Measurements from ENCODE around the gene LARGE1.
"Not testable (repeated sequence)": the region's sequence is repeated elsewhere in the genome, so short reads cannot be mapped to it uniquely, and the experiment has no call there.

The LARGE1 gene

GRCh38 chr22:33575041-33575440, 345.2 kb downstream of the LARGE1 start:
- no peak for DNase-seq (ENCODE audit: extremely low read depth, low read depth)
- TF ChIP-seq, protein P1, sequence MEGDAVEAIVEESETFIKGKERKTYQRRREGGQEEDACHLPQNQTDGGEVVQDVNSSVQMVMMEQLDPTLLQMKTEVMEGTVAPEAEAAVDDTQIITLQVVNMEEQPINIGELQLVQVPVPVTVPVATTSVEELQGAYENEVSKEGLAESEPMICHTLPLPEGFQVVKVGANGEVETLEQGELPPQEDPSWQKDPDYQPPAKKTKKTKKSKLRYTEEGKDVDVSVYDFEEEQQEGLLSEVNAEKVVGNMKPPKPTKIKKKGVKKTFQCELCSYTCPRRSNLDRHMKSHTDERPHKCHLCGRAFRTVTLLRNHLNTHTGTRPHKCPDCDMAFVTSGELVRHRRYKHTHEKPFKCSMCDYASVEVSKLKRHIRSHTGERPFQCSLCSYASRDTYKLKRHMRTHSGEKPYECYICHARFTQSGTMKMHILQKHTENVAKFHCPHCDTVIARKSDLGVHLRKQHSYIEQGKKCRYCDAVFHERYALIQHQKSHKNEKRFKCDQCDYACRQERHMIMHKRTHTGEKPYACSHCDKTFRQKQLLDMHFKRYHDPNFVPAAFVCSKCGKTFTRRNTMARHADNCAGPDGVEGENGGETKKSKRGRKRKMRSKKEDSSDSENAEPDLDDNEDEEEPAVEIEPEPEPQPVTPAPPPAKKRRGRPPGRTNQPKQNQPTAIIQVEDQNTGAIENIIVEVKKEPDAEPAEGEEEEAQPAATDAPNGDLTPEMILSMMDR (IDR thresholded peaks at IDR 0.05; ENCODE audit: low read depth, low read length): no peak

- TF ChIP-seq, protein P1 (IDR thresholded peaks at IDR 0.05; ENCODE audit: low read depth, low read length): no peak
- no peak for DNase-seq (ENCODE audit: extremely low read depth, low read depth)
Observed at GRCh38 chr22:33573479-33573878, 346.8 kb downstream of the LARGE1 start.

DNA sequence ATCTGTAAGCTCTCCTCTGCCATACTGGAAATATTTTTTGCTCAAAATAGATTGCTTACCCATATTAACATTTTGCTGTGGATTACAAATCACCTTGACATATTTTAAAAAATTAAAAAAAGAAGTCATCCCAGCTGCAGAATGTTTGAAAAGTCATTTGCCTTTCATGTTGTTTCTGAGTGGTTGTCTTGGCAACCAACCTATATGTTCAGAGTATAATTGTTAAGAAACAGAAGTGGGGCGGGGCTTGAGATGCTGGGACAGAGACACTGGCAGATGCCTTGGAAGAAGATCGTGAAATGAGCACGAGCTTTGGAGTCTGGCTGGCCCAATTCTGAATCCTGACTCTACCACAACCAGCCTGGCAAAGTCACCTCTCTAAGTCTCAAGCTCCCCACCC, 348.2 kb downstream of the LARGE1 start:
- TF ChIP-seq, protein P1 (IDR thresholded peaks at IDR 0.05; ENCODE audit: low read depth, low read length): no peak
- no peak for DNase-seq (ENCODE audit: extremely low read depth, low read depth)

DNA sequence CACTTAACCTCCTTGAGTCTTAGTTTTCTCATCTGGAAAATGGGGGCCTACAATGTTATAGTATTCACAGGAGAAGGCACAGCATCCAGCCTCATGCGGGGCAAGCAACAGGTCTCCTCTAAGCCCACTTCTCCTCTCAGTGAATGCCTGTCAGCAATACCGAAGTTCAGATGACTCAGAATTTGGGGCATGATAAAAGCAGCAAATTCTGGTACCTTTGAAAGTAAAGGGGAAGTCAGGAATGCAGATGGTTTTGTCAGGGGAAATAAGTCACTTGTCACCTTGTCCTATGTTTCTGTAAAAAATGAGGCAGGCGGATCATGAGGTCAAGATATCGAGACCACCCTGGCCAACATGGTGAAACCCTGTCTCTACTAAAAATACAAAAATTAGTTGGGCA, 350.2 kb downstream of the LARGE1 start:
- TF ChIP-seq, protein P1 (IDR thresholded peaks at IDR 0.05; ENCODE audit: low read depth, low read length): no peak

DNA sequence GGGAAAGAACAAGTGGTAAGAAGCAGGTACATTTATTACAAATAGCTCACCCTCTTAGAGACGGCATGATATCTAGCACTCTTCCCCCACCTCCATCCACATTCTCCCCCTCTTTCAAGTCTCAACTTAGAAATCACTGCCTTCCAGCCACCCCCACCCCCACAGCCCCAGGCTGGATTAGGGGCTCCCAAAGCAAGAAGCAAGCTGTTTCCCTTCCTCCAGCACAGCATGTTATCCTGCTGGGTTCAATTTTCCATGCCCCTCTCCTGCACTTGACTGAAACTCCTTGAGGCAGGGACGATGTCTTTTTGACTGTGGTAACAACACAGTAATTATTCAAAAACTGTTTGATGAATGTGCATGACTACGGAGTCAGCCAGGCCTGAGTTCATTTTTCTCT, 350.7 kb downstream of the LARGE1 start:
- TF ChIP-seq, protein P1 (IDR thresholded peaks at IDR 0.05; ENCODE audit: low read depth, low read length): no peak
- no peak for DNase-seq (ENCODE audit: extremely low read depth, low read depth)

More for the DNA sequence above, 350.2 kb downstream of the LARGE1 start:
- DNase-seq (ENCODE audit: extremely low read depth, low read depth): no peak

DNA sequence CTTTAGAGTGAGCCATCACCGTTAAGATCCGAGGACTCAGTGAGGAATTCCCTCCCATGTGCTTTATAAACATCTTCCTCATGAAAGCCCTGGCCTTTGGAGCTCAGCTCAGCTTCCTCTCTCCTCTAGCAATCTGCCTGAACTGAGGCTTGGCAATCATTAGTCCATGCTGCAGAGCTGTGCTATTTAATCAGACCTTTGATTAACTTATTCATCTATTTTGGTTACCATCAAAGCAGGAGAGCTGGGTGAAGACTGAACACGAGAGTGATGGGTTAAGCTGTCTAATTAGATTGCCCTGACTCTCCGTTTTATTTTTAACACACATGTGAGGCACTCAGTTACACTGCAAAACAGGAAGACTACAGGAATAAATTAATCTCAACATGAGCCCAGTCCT, 351.3 kb downstream of the LARGE1 start:
- no peak for DNase-seq (ENCODE audit: extremely low read depth, low read depth)
- TF ChIP-seq, protein P1 (IDR thresholded peaks at IDR 0.05; ENCODE audit: low read depth, low read length): no peak

GRCh38 chr22:33566495-33566894, 353.8 kb downstream of the LARGE1 start:
- DNase-seq (ENCODE audit: extremely low read depth, low read depth): not testable (repeated sequence)

- TF ChIP-seq, protein P1 (IDR thresholded peaks at IDR 0.05; ENCODE audit: low read depth, low read length): no peak
- no peak for DNase-seq (ENCODE audit: extremely low read depth, low read depth)
Observed at GRCh38 chr22:33565580-33565995, 354.7 kb downstream of the LARGE1 start.

Data from AG09319 (cell line).